Central memory CD8-positive, alpha-beta T cell (primary cell): ENCODE results near the gene WNT8A.
"Not testable (repeated sequence)": the region's sequence is repeated elsewhere in the genome, so short reads cannot be mapped to it uniquely, and the experiment has no call there.

Experiments used
- ATAC-seq: fragments of 150-1000 bp; cut with Tn5 transposase; replicated peaks from 2 replicates; pipeline ENCODE4 v1.10.0; 2022; ENCODE audit warnings: mild to moderate bottlenecking, moderate FRiP score, moderate number of reproducible peaks; ENCODE audit not compliant: poor library complexity, severe bottlenecking; ENCODE audit errors: extremely low read depth
- DNase-seq, 2 donors: peaks; one replicate each; pipeline ENCODE4 v3.0.0; 2021; ENCODE audit warnings: low spot score in 2 of 2
- H3K27ac Mint-ChIP-seq: one replicate; pipeline ENCODE4 v1.8.0; 2022; ENCODE audit warnings: low read depth, mild to moderate bottlenecking, moderate library complexity, mixed read lengths
- H3K27me3 Mint-ChIP-seq: one replicate; pipeline ENCODE4 v1.8.0; 2022; ENCODE audit warnings: mixed read lengths
- H3K36me3 Mint-ChIP-seq: one replicate; pipeline ENCODE4 v1.8.0; 2022; ENCODE audit warnings: mild to moderate bottlenecking, moderate library complexity, mixed read lengths; ENCODE audit not compliant: insufficient read depth
- H3K4me1 Mint-ChIP-seq: one replicate; pipeline ENCODE4 v1.8.0; 2022; ENCODE audit warnings: mixed read lengths
- H3K4me3 Mint-ChIP-seq: one replicate; pipeline ENCODE4 v1.8.0; 2022; ENCODE audit warnings: mild to moderate bottlenecking, moderate library complexity, mixed read lengths
- H3K9me3 Mint-ChIP-seq: one replicate; pipeline ENCODE4 v1.8.0; 2022; ENCODE audit warnings: mixed read lengths

WNT8A gene

GRCh38 chr5:138083702-138084101, at the start of gene WNT8A:
TSS of gene WNT8A (plus strand) at chr5:138084033. CDS start at chr5:138084128, 95 bp downstream.
- Mint-ChIP-seq H3K4me3 (no peak within 1 kb of the TSS), H3K4me1 (no peaks in the 10 kb centered on the region), H3K9me3 (no peaks in the 10 kb centered on the region), H3K27ac (no peak within 1 kb of the TSS), H3K27me3 (peaks cover 13% of the 10 kb centered on the region), H3K36me3 (peaks cover 2% of the 10 kb centered on the region)
- no peak for ATAC-seq
- no peak for DNase-seq

GRCh38 chr5:138035605-138036537, 48.0 kb upstream of the WNT8A start:
- Mint-ChIP-seq H3K9me3 (no peaks in the 10 kb centered on the region), H3K27ac (no peak overlapping the region), H3K4me1 (peaks cover 26% of the 10 kb centered on the region), H3K36me3 (peaks cover 11% of the 10 kb centered on the region), H3K27me3 (no peaks in the 10 kb centered on the region), H3K4me3 (no peak overlapping the region)
- ATAC-seq (no peak), DNase-seq (peak; percentile 43 to 45)

- Mint-ChIP-seq H3K9me3 (no peaks in the 10 kb centered on the region), H3K4me1 (peaks cover 12% of the 10 kb centered on the region), H3K27ac (no peak overlapping the region), H3K4me3 (no peak overlapping the region), H3K27me3 (no peaks in the 10 kb centered on the region), H3K36me3 (peaks cover 6% of the 10 kb centered on the region)
- ATAC-seq = no peak
- DNase-seq = no peak
These were observed 46.6 kb upstream of the WNT8A start for GRCh38 chr5:138037271-138037670.

- no peaks in the 10 kb centered on the region for H3K9me3 Mint-ChIP-seq
- peaks cover 9% of the 10 kb centered on the region for H3K4me1 Mint-ChIP-seq
- H3K36me3 Mint-ChIP-seq = no peaks in the 10 kb centered on the region
- H3K27me3 Mint-ChIP-seq = no peaks in the 10 kb centered on the region
- H3K4me3 Mint-ChIP-seq = no peak overlapping the region
- no peak for ATAC-seq
- DNase-seq = no peak
- no peak overlapping the region for H3K27ac Mint-ChIP-seq
These were observed 45.8 kb upstream of the WNT8A start for GRCh38 chr5:138037907-138038633.

GRCh38 chr5:138038826-138039225, 45.0 kb upstream of the WNT8A start:
- no peak for ATAC-seq
- Mint-ChIP-seq H3K9me3 (no peaks in the 10 kb centered on the region), H3K27ac (no peak overlapping the region)

GRCh38 chr5:138045283-138045682, 38.5 kb upstream of the WNT8A start:
- H3K4me3 Mint-ChIP-seq = not testable (repeated sequence)

More at GRCh38 chr5:138038826-138039225, 45.0 kb upstream of the WNT8A start:
- no peak for DNase-seq
- H3K4me3 Mint-ChIP-seq = no peak overlapping the region
- H3K27me3 Mint-ChIP-seq = no peaks in the 10 kb centered on the region
- no peaks in the 10 kb centered on the region for H3K36me3 Mint-ChIP-seq
- H3K4me1 Mint-ChIP-seq = peaks cover 9% of the 10 kb centered on the region

GRCh38 chr5:138051441-138052296, 32.2 kb upstream of the WNT8A start:
- Mint-ChIP-seq H3K36me3 (no peaks in the 10 kb centered on the region), H3K4me1 (no peaks in the 10 kb centered on the region), H3K27me3 (no peaks in the 10 kb centered on the region), H3K27ac (no peak overlapping the region), H3K4me3 (no peak overlapping the region), H3K9me3 (no peaks in the 10 kb centered on the region)
- DNase-seq = no peak
- no peak for ATAC-seq

More at GRCh38 chr5:138045283-138045682, 38.5 kb upstream of the WNT8A start:
- not testable (repeated sequence) for DNase-seq, H3K27ac Mint-ChIP-seq, H3K36me3 Mint-ChIP-seq, H3K9me3 Mint-ChIP-seq, H3K4me1 Mint-ChIP-seq, H3K27me3 Mint-ChIP-seq, ATAC-seq

- DNase-seq, H3K4me3 Mint-ChIP-seq, H3K4me1 Mint-ChIP-seq, H3K27ac Mint-ChIP-seq, H3K27me3 Mint-ChIP-seq, H3K36me3 Mint-ChIP-seq, ATAC-seq, H3K9me3 Mint-ChIP-seq: not testable (repeated sequence)
These were observed 31.1 kb upstream of the WNT8A start for GRCh38 chr5:138052718-138053117.

- no peak for DNase-seq
- Mint-ChIP-seq H3K27me3 (peaks cover 7% of the 10 kb centered on the region), H3K9me3 (no peaks in the 10 kb centered on the region)
These were observed 30.3 kb upstream of the WNT8A start for GRCh38 chr5:138053554-138053953.

GRCh38 chr5:138054206-138054605, 29.6 kb upstream of the WNT8A start:
- DNase-seq = no peak
- Mint-ChIP-seq H3K4me1 (no peaks in the 10 kb centered on the region), H3K27me3 (peaks cover 7% of the 10 kb centered on the region), H3K4me3 (no peak overlapping the region), H3K9me3 (no peaks in the 10 kb centered on the region), H3K27ac (no peak overlapping the region), H3K36me3 (no peaks in the 10 kb centered on the region)
- no peak for ATAC-seq

More at GRCh38 chr5:138053554-138053953, 30.3 kb upstream of the WNT8A start:
- Mint-ChIP-seq H3K36me3 (no peaks in the 10 kb centered on the region), H3K4me3 (no peak overlapping the region), H3K4me1 (no peaks in the 10 kb centered on the region), H3K27ac (no peak overlapping the region)
- no peak for ATAC-seq

GRCh38 chr5:138054847-138055558, 28.8 kb upstream of the WNT8A start:
- H3K4me3 Mint-ChIP-seq = no peak overlapping the region
- no peaks in the 10 kb centered on the region for H3K9me3 Mint-ChIP-seq
- peaks cover 7% of the 10 kb centered on the region for H3K27me3 Mint-ChIP-seq
- DNase-seq (no peak), ATAC-seq (no peak)
- no peaks in the 10 kb centered on the region for H3K36me3 Mint-ChIP-seq
- no peak overlapping the region for H3K27ac Mint-ChIP-seq
- H3K4me1 Mint-ChIP-seq = no peaks in the 10 kb centered on the region

- DNase-seq = no peak
- H3K27ac Mint-ChIP-seq = no peak overlapping the region
- no peak for ATAC-seq
- no peaks in the 10 kb centered on the region for H3K9me3 Mint-ChIP-seq
- H3K4me1 Mint-ChIP-seq = peaks cover 7% of the 10 kb centered on the region
- H3K36me3 Mint-ChIP-seq = no peaks in the 10 kb centered on the region
- H3K4me3 Mint-ChIP-seq = no peak overlapping the region
- no peaks in the 10 kb centered on the region for H3K27me3 Mint-ChIP-seq
These were observed 19.3 kb upstream of the WNT8A start for GRCh38 chr5:138064526-138064925.
